DOHH2 (cell line): ENCODE data around the gene TBC1D14.

Source experiments
- H3F3A ChIP-seq: fragments of 200-600 bp; sonication (generic), shearing (Covaris generic); 2 replicates; pipeline ENCODE4 v1.6.0; 2016; ENCODE audit warnings: antibody characterized with exemption, mild to moderate bottlenecking; ENCODE audit not compliant: control insufficient read depth, insufficient read depth
- H3K27ac ChIP-seq: fragments of 200-600 bp; sonication (generic); 2 replicates; pipeline ENCODE4 v1.5.1; 2014; ENCODE audit warnings: low read depth, mild to moderate bottlenecking, low read length, moderate library complexity
- H3K27me3 ChIP-seq: fragments of 200-600 bp; sonication (generic); 2 replicates; pipeline ENCODE4 v1.6.1; 2014; ENCODE audit warnings: mild to moderate bottlenecking, low read length, mixed read lengths; ENCODE audit not compliant: control insufficient read depth
- H3K36me3 ChIP-seq: fragments of 200-600 bp; sonication (generic); 2 replicates; pipeline ENCODE4 v1.6.1; 2014; ENCODE audit warnings: mild to moderate bottlenecking, low read length, moderate library complexity, mixed read lengths; ENCODE audit not compliant: control insufficient read depth
- H3K4me1 ChIP-seq: fragments of 200-600 bp; sonication (generic); 2 replicates; pipeline ENCODE4 v1.6.1; 2014; ENCODE audit warnings: mild to moderate bottlenecking, low read length, mixed read lengths; ENCODE audit not compliant: control insufficient read depth
- H3K4me2 ChIP-seq: fragments of 200-600 bp; sonication (generic); 2 replicates; pipeline ENCODE4 v1.6.0; 2014; ENCODE audit warnings: mild to moderate bottlenecking, low read length, moderate library complexity
- H3K4me3 ChIP-seq: fragments of 200-600 bp; sonication (generic); 2 replicates; pipeline ENCODE4 v1.5.1; 2014; ENCODE audit warnings: mild to moderate bottlenecking, low read length, mixed read lengths
- H3K79me2 ChIP-seq: fragments of 200-600 bp; sonication (generic); 2 replicates; pipeline ENCODE4 v1.6.1; 2014; ENCODE audit warnings: mild to moderate bottlenecking, low read length, mixed read lengths; ENCODE audit not compliant: control insufficient read depth
- H3K9me2 ChIP-seq: fragments of 200-600 bp; sonication (generic); replicated peaks from 2 replicates; pipeline ENCODE4 v1.6.1; 2014; ENCODE audit warnings: mild to moderate bottlenecking, low read length, mixed read lengths; ENCODE audit not compliant: control insufficient read depth
- H3K9me3 ChIP-seq: fragments of 200-600 bp; sonication (generic); 2 replicates; pipeline ENCODE4 v1.6.1; 2014; ENCODE audit warnings: antibody characterized with exemption, low read length, mixed read lengths; ENCODE audit not compliant: control insufficient read depth, insufficient read depth
- H4K20me1 ChIP-seq: fragments of 200-600 bp; sonication (generic); 2 replicates; pipeline ENCODE4 v1.6.0; 2014; ENCODE audit warnings: low read depth, mild to moderate bottlenecking, antibody characterized with exemption, low read length, moderate library complexity; ENCODE audit not compliant: control insufficient read depth, insufficient read depth
- EZH2phosphoT487 ChIP-seq: fragments of 200-600 bp; sonication (generic); IDR thresholded peaks from 2 replicates; pipeline ENCODE4 v1.6.1; 2017; ENCODE audit warnings: borderline replicate concordance, mild to moderate bottlenecking, antibody characterized with exemption, low read length, moderate library complexity, mixed read lengths
- TF ChIP-seq, protein P1 (sequence below): fragments of 200-600 bp; sonication (generic); IDR thresholded peaks from one replicate; pipeline ENCODE4 v1.5.1; 2014; ENCODE audit warnings: antibody characterized with exemption, mild to moderate bottlenecking, low read depth, low read length; ENCODE audit not compliant: poor library complexity, severe bottlenecking

Gene TBC1D14

DNA sequence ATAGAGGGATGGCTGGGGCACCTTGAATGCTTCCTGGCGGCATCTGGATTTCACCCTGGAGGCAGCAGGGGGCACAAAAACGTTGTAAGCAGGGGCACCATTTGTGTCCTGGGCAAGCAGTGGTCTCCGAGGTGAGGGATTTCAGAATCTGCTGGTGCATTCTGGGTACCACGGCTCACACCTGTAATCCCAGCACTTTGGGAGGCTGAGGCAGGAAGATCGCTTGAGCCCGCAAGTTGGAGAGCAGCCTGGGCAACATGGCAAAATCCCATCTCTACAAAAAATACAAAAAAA lies 16.8 kb upstream of the TBC1D14 start:
- TF ChIP-seq EZH2phosphoT487 = no peak
- TF ChIP-seq, protein P1, sequence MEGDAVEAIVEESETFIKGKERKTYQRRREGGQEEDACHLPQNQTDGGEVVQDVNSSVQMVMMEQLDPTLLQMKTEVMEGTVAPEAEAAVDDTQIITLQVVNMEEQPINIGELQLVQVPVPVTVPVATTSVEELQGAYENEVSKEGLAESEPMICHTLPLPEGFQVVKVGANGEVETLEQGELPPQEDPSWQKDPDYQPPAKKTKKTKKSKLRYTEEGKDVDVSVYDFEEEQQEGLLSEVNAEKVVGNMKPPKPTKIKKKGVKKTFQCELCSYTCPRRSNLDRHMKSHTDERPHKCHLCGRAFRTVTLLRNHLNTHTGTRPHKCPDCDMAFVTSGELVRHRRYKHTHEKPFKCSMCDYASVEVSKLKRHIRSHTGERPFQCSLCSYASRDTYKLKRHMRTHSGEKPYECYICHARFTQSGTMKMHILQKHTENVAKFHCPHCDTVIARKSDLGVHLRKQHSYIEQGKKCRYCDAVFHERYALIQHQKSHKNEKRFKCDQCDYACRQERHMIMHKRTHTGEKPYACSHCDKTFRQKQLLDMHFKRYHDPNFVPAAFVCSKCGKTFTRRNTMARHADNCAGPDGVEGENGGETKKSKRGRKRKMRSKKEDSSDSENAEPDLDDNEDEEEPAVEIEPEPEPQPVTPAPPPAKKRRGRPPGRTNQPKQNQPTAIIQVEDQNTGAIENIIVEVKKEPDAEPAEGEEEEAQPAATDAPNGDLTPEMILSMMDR = no peak
- no peaks in the 10 kb centered on the region for H3K79me2 ChIP-seq
- H3K9me3 ChIP-seq = peaks cover 10% of the 10 kb centered on the region
- H3K4me1 ChIP-seq = peaks cover 4% of the 10 kb centered on the region
- H3K36me3 ChIP-seq = no peaks in the 10 kb centered on the region
- no peak overlapping the region for H3K4me3 ChIP-seq
- no peak overlapping the region for H3K4me2 ChIP-seq
- no peaks in the 10 kb centered on the region for H3K9me2 ChIP-seq
- no peak overlapping the region for H3K27ac ChIP-seq
- no peaks in the 10 kb centered on the region for H3F3A ChIP-seq
- no peaks in the 10 kb centered on the region for H3K27me3 ChIP-seq
- H4K20me1 ChIP-seq = no peaks in the 10 kb centered on the region

DNA sequence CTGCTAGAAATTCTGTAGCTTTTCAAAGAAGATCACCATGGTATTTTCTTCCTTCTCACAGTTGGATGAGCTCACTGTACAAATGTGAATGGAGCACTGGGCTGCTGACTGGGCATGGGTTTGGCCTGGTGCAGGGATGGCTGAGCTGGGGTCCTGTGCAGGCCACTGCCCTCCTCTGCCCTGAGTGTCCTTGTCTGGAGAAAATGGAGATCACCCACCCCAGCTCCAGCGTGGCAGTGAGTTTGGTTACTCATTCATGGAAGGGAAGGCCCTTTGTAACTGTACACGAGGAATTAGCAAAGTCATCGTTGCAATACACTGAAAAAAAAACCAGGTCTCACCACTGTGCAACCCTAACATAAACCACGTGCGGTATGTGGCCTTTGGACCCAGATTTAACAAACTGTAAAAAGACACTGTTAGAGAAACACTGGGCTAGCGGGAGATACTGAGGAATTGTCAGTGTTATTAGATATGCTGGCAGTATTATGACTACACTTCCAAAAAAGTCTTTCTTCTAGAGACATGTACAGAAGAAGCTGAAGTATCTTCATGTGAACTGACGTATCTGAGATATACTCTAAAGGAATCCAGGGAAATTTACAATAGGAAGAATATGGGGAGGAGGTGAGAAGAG lies 16.1 kb upstream of the TBC1D14 start:
- Histone ChIP-seq H3K27me3 (no peaks in the 10 kb centered on the region), H3K4me2 (no peak overlapping the region), H3K4me1 (no peaks in the 10 kb centered on the region), H3K9me3 (peaks cover 10% of the 10 kb centered on the region), H4K20me1 (no peaks in the 10 kb centered on the region), H3K36me3 (no peaks in the 10 kb centered on the region), H3K27ac (no peak overlapping the region), H3K4me3 (no peak overlapping the region), H3K79me2 (no peaks in the 10 kb centered on the region), H3F3A (no peaks in the 10 kb centered on the region), H3K9me2 (no peaks in the 10 kb centered on the region)
- TF ChIP-seq EZH2phosphoT487 = no peak

DNA sequence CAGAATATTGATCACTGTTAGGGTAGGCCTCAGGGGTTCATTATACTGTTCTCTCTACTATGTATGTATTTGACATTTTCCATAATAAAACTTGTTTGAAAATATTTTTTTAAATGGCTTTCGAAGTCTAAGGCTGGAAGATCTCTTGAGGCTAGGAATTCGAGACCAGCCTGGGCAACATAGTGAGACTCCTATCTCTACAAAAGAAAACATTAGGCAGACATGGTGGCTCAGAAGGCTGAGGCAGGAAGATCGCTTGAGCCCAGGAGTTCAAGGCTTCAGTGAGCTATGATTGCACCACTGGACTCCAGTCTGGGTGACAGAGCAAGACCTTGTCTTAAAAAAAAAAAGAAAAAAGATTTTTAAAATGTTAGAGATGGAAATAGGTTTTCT lies 15.5 kb upstream of the TBC1D14 start:
- TF ChIP-seq, protein P1 = no peak
- TF ChIP-seq EZH2phosphoT487 = no peak
- Histone ChIP-seq H3K4me2 (no peak overlapping the region), H3K27ac (no peak overlapping the region)

DNA sequence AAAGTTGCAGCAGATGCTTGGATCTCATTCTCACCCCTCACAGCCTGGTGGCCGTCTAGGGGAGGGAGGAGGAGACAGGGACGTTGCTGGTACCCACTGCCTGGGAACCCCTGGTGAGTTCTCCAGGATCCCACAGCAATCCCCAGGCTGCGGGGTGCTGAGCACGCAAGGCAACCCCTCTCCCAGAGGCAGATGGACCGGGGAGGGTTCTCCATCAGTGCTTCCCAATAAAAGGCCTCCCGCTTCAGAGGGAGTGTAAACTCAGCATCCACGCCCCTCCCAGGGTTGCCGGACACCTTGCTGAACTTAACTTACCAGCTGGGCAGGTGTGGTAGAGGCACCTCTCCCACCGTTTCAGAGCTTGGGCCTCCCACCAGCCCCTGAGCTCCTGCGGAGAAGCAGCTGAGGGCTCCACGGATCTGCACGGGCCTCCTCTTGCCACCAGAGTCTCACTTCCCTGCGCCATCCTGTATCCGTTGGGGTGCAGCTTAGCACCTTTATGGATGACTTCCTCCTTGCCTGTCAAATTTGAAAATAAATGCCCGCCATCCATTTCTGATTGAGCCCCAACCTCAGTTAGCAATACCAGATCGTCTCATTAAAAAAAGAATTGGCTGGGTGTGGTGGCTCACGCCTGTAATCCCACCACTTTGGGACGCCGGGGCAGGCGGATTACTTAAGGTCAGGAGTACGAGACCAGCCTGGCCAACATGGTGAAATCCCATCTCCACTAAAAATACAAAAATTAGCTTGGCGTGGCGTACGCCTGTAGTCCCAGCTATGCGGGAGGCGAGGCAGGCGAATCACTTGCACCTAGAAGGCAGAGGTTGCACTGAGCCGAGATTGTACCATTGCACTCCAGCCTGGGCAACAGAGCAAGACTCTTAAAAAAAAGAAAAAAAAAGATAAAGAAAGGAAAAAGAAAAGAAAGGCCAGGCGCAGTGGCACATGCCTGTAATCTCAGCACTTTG lies 14.8 kb upstream of the TBC1D14 start:
- H4K20me1 ChIP-seq = no peaks in the 10 kb centered on the region
- H3K79me2 ChIP-seq = no peaks in the 10 kb centered on the region
- H3K27me3 ChIP-seq = no peaks in the 10 kb centered on the region
- no peak overlapping the region for H3K4me2 ChIP-seq
- no peaks in the 10 kb centered on the region for H3K9me2 ChIP-seq
- no peaks in the 10 kb centered on the region for H3K4me1 ChIP-seq
- H3F3A ChIP-seq = no peaks in the 10 kb centered on the region
- peaks cover 10% of the 10 kb centered on the region for H3K9me3 ChIP-seq
- H3K36me3 ChIP-seq = no peaks in the 10 kb centered on the region
- H3K4me3 ChIP-seq = no peak overlapping the region
- H3K27ac ChIP-seq = no peak overlapping the region
- TF ChIP-seq, protein P1 = no peak
- TF ChIP-seq EZH2phosphoT487 = no peak

More for the DNA sequence above, 15.5 kb upstream of the TBC1D14 start:
- peaks cover 10% of the 10 kb centered on the region for H3K9me3 ChIP-seq
- H3K36me3 ChIP-seq = no peaks in the 10 kb centered on the region
- no peaks in the 10 kb centered on the region for H3K9me2 ChIP-seq
- H3K79me2 ChIP-seq = no peaks in the 10 kb centered on the region
- H3K4me1 ChIP-seq = no peaks in the 10 kb centered on the region
- no peaks in the 10 kb centered on the region for H4K20me1 ChIP-seq
- no peaks in the 10 kb centered on the region for H3F3A ChIP-seq
- no peak overlapping the region for H3K4me3 ChIP-seq
- H3K27me3 ChIP-seq = no peaks in the 10 kb centered on the region
